GM21717 (cell line): Measurements from ENCODE around the gene ZNF488.

Experiments used
- ATAC-seq: cut with Tn5 transposase; IDR thresholded peaks from one replicate; pipeline ENCODE4 v1.9.1; 2021; ENCODE audit warnings: mild to moderate bottlenecking, moderate library complexity; ENCODE audit not compliant: unreplicated experiment

ZNF488 gene

GRCh38 chr10:47332371-47332770 lies 51.7 kb downstream of the ZNF488 start:
- no peak for ATAC-seq

DNA sequence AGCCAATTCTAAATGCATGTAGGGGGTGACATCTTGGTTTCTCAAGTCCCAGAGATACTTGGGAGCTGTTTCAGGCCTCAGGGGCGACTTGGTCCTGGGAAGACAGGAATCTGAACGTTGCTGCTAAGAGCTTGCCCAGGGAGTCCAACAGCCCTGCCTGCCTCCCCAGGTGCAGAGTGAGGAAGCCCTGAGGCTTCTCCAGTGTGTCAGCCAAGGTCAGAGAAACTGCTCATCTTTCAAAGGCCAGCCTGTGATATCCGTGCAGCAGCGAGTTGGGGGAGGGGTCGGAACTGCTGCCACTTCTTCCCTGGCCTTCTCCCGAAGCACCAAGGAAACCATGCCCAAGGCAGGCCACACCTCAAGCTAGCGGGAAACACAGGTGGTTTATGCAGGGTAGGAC lies 52.1 kb downstream of the ZNF488 start:
- no peak for ATAC-seq

GRCh38 chr10:47331491-47331890 lies 52.6 kb downstream of the ZNF488 start:
- no peak for ATAC-seq

GRCh38 chr10:47330804-47331203 lies 53.3 kb downstream of the ZNF488 start:
- no peak for ATAC-seq

GRCh38 chr10:47330366-47330765 lies 53.7 kb downstream of the ZNF488 start:
- no peak for ATAC-seq

DNA sequence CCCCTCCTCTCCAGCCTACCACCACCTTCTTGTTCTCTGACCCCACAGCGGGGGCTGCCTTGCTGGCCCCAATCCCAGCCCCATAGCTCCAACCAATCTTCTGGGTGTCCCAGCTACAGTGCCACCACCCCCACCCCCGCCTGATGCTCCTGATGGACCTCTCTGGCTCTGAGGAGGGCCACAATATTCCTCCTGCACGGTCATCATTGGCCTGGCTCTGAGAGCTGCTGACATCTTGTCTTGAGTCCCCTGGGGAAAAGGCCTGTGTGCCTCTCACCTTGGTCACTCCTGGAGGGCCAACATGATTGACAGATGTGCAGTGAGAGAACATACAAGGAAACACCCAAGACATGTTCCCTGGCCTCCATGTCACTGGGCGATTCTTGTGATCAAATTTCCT lies 54.2 kb downstream of the ZNF488 start:
- no peak for ATAC-seq

DNA sequence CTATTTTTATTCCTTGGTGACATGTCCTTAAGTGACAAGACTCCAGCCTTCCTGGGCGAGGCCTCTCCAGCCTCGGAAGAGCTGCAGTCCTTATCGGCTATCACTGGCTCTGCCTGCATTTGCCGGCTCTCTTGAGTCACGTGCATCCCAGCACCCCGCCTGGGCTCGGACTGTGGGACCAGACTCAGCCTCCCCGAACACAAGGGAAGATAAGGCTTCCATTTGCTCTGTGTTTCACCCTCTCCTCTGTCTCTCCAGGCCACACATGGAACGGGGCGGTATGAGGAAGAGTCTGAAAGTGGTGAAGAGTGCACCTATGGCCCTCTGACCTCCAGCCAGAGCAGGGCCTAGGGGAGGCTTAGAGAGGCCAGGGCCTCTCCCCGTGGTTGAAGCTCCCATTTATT lies 57.2 kb downstream of the ZNF488 start:
- no peak for ATAC-seq

GRCh38 chr10:47326306-47326926 lies 57.7 kb downstream of the ZNF488 start:
- no peak for ATAC-seq

DNA sequence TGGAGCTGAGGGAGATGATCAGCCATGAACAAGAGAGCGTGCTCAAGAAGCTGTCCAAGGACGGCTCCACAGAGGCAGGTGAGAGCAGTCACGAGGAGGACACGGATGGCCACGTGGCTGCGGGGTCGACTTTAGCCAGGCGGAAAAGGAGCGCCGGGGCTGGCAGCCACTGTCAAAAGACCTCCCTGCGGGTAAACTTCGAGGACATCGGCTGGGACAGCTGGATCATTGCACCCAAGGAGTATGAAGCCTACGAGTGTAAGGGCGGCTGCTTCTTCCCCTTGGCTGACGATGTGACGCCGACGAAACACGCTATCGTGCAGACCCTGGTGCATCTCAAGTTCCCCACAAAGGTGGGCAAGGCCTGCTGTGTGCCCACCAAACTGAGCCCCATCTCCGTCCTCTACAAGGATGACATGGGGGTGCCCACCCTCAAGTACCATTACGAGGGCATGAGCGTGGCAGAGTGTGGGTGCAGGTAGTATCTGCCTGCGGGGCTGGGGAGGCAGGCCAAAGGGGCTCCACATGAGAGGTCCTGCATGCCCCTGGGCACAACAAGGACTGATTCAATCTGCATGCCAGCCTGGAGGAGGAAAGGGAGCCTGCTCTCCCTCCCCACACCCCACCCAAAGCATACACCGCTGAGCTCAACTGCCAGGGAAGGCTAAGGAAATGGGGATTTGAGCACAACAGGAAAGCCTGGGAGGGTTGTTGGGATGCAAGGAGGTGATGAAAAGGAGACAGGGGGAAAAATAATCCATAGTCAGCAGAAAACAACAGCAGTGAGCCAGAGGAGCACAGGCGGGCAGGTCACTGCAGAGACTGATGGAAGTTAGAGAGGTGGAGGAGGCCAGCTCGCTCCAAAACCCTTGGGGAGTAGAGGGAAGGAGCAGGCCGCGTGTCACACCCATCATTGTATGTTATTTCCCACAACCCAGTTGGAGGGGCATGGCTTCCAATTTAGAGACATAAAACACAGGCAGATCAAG lies 58.5 kb downstream of the ZNF488 start:
- ATAC-seq, result no peak

DNA sequence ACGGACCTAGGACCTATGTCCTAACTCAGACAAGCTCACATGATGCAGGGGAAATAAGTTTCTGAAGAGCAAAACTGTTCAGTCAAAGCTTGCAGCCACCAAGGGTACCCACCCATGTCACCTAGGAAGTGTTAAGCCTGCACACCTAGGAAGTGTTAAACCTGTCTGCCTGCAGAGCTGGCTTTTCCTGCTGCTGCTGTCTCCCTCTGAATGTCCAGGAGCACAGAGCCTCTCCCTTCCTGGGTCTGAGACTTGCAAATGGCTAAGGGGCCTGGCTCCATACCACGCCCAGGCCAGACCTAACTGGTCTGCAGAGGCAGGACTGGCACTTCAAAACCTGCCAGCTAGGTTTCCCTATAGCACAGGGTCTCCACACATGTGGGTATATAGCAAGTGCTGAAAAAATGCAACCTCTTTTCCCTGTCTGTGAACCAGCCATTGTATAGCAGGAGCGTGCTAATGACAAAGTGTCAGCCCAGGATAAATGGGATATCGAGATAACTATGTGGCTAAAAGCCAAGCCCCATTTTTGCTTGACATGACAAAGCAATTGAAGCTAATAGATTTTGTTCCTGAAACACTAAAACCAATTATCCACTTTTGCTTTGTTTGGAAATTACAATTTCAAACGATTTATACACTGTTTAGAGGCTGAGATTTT lies 60.3 kb downstream of the ZNF488 start:
- no peak for ATAC-seq

GRCh38 chr10:47323087-47323486 lies 61.0 kb downstream of the ZNF488 start:
- no peak for ATAC-seq

- ATAC-seq, result no peak
Observed at GRCh38 chr10:47322300-47323061, 61.6 kb downstream of the ZNF488 start, which contains the start of gene GDF2. TSS of gene GDF2 (plus strand) at chr10:47322454. CDS start at chr10:47322669, 215 bp downstream.

DNA sequence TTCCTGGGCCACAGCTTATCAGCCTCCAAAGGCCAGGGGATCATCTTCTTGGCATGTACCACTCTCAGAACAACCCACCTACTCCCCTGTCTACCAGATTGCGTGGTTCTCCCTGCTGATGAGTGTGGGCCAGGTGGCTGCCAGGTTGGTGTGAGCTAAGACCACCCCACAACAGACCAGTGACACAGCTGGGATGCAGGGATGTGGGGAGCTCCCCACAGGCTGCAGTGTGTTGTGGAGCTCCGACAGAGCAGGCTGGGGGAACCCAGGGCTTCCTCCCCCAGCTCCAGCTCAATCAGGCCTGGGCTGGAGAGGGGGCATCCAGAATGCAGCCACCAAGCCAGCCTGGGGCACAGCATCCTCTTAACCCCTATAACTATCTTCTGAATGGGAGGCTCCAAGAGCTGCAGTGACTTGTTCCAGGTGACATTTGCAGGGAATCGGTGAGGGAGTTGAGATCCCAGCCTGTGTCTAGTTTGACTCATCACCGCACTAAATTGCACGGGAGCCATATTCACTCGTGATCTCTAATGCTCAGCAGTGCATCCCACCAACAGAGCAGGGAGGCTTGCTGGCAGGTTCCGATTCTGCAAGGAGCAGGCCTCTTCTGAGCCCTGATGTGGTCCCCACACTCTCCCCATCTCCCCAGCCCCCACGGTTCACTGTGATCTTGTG lies 62.4 kb downstream of the ZNF488 start:
- no peak for ATAC-seq

- ATAC-seq, result no peak
Observed at GRCh38 chr10:47320812-47321211, 63.3 kb downstream of the ZNF488 start.

GRCh38 chr10:47319784-47320183 lies 64.3 kb downstream of the ZNF488 start:
- ATAC-seq, result no peak

GRCh38 chr10:47318706-47319105 lies 65.4 kb downstream of the ZNF488 start:
- ATAC-seq, result no peak

GRCh38 chr10:47317251-47317650 lies 66.8 kb downstream of the ZNF488 start:
- no peak for ATAC-seq

- no peak for ATAC-seq
Observed at GRCh38 chr10:47316131-47316530, 68.0 kb downstream of the ZNF488 start.
